Mesodermal cell (in vitro differentiated cells): ENCODE results near the gene TOPORS.

Experiments
- H3K27ac ChIP-seq: 2 replicates; pipeline ENCODE4 v1.7.0; 2013; ENCODE audit warnings: mild to moderate bottlenecking, low read depth, low read length, moderate library complexity; ENCODE audit not compliant: severe bottlenecking
- H3K36me3 ChIP-seq: 2 replicates; pipeline ENCODE4 v1.7.1; 2013; ENCODE audit warnings: mild to moderate bottlenecking, low read length, moderate library complexity; ENCODE audit not compliant: control insufficient read depth, insufficient read depth
- H3K4me1 ChIP-seq: one replicate; pipeline ENCODE4 v1.7.1; 2013; ENCODE audit warnings: mild to moderate bottlenecking, low read length; ENCODE audit not compliant: insufficient read depth, control insufficient read depth, poor library complexity, severe bottlenecking
- H3K4me3 ChIP-seq: 2 replicates; pipeline ENCODE4 v1.7.0; 2013; ENCODE audit warnings: low read length, control low read depth, mild to moderate bottlenecking; ENCODE audit not compliant: insufficient read depth, poor library complexity, severe bottlenecking; ENCODE audit errors: extremely low read depth
- H3K9me3 ChIP-seq: 2 replicates; pipeline ENCODE4 v1.7.1; 2013; ENCODE audit warnings: mild to moderate bottlenecking, low read length, moderate library complexity; ENCODE audit not compliant: control insufficient read depth
- WGBS, 2 experiments: methylation state at CpG; one replicate each; pipeline ENCODE4 v1.1.5; 2013; ENCODE audit warnings: missing lambda C conversion rate in 2 of 2; ENCODE audit not compliant: insufficient coverage in 2 of 2; 5-methylcytosine and 5-hydroxymethylcytosine counted together

Gene TOPORS

GRCh38 chr9:32580631-32581300, 28.4 kb upstream of the TOPORS start:
- Histone ChIP-seq H3K4me1 (peaks cover 3% of the 10 kb centered on the region), H3K9me3 (no peaks in the 10 kb centered on the region)
- 54 to 67% methylated on average over 1 to 2 of the region's 3 CpGs for WGBS, 2 experiments

DNA sequence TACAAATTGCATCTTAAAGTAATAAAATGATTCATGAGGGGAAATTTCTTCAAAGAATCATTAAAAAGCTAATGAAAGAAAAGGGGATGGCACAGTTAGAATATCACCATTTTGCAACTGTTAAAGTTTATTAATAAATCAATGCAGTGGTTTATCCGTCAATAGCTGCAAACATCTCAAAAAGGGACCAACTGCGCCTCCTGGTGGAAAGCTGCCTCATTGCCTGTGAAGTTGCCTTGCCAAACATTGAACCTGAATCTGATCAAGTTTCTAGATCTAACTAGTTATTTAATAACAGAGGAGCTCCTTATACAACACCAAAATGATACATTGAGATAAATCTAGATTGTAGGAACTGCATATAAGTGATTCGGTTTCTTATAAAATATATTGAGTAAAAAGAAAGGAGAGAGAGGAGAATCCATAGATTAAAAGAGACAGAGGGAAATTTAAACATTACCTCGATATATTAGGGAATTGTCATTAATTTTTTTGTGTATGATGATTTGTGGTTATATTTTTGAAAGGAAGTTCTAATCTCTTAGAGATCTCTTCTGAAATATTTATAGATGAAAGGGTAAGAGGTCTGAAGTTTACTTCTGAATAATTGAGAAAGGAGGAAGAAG, 27.4 kb upstream of the TOPORS start:
- Histone ChIP-seq H3K9me3 (no peaks in the 10 kb centered on the region), H3K36me3 (no peaks in the 10 kb centered on the region), H3K4me1 (peaks cover 3% of the 10 kb centered on the region), H3K27ac (no peak overlapping the region), H3K4me3 (no peak overlapping the region)
- 4% methylated on average over 3 of the region's 4 CpGs; no CpG with 5 or more reads in 1 of the 2 experiments for WGBS, 2 experiments

More at GRCh38 chr9:32580631-32581300, 28.4 kb upstream of the TOPORS start:
- peak overlapping the region; percentile 16 for H3K27ac ChIP-seq
- H3K4me3 ChIP-seq = no peak overlapping the region
- H3K36me3 ChIP-seq = no peaks in the 10 kb centered on the region

DNA sequence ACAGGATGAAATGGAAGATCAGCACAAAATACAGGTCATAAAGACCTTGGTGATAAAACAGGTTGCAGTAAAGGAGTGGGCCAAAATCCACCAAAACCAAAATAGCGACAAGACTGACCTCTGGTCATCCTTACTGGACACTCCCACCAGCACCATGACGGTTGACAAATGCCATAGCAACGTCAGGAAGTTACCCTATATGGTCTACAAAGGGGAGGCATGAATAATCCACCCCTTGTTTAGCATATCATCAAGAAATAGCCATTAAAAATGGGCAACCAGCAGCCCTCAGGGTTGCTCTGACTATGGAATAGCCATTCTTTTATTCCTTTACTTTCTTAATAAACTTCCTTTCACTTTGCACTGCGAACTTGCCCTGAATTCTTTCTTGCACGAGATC, 26.6 kb upstream of the TOPORS start:
- Histone ChIP-seq H3K4me1 (peaks cover 3% of the 10 kb centered on the region), H3K27ac (no peak overlapping the region), H3K4me3 (no peak overlapping the region), H3K9me3 (no peaks in the 10 kb centered on the region), H3K36me3 (no peaks in the 10 kb centered on the region)
- WGBS, 2 experiments = 89 to 91% methylated on average over 4 of the region's 5 CpGs

DNA sequence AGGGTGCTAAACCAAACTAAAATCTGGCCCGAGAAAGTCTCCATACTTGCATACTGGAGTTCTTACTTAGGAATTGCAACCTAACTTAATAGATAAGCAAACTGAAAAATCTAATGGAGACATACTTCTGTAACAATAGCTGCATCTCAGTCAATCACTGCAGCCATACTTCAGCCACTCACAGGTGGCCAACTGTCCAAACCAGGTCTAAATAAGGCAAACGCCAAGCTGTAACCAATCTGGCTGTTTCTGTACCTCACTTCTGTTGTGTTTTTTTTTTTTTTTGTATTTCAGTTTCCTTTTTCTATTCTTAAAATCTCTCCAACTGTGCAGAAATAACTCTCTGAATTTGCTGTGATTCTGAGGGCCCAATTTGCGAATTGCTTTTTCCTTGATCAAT, 24.9 kb upstream of the TOPORS start:
- no peak overlapping the region for H3K27ac ChIP-seq
- H3K4me3 ChIP-seq = no peak overlapping the region
- H3K36me3 ChIP-seq = no peaks in the 10 kb centered on the region
- H3K9me3 ChIP-seq = no peaks in the 10 kb centered on the region
- 83% methylated on average over 1 of the region's 3 CpGs; no CpG with 5 or more reads in 1 of the 2 experiments for WGBS, 2 experiments
- peaks cover 3% of the 10 kb centered on the region for H3K4me1 ChIP-seq

DNA sequence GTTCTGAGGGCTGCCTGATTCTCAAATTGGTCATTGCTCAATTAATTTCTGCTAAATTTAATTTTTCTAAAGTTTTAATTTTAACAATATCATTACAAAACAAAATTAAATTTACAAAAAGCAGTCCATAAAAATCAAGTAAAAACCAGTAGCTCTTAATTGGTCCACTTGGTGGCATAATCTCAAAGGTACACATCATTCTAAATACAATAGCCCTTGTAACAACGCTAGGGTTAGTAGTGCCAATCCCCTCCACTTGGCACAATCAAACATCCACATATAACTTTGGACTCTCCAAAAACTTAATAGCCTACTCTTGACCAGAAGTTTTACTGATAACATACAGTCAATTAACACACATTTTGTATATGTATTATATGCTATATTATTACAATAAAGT, 22.5 kb upstream of the TOPORS start:
- peaks cover 2% of the 10 kb centered on the region for H3K36me3 ChIP-seq
- H3K4me1 ChIP-seq = peaks cover 8% of the 10 kb centered on the region
- no peak overlapping the region for H3K4me3 ChIP-seq
- H3K9me3 ChIP-seq = no peaks in the 10 kb centered on the region
- no peak overlapping the region for H3K27ac ChIP-seq
- no CpG with 5 or more reads among the region's 1 CpG for WGBS, 2 experiments

DNA sequence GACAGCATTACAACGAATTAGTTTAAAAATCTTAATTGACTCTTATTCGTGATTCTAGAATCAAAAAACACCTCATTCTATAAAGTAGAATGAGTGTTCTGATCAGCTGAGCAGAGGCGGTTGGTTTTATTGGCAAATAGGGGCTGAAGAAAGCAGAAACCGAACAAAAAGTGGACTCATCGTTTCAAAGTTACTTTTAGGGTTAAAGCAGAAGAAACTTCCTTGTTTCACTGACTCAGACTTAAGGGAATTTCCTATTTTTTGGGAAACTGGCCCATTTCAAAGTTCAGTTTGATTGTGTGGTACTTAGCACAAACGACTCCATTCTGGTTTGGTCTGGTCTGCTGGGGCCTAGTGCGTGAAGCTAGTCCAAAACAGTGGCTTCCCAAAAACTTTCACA, 21.4 kb upstream of the TOPORS start:
- H3K27ac ChIP-seq = no peak overlapping the region
- peaks cover 10% of the 10 kb centered on the region for H3K36me3 ChIP-seq
- 95 to 100% methylated on average over 2 to 3 of the region's 7 CpGs for WGBS, 2 experiments
- H3K4me1 ChIP-seq = peaks cover 8% of the 10 kb centered on the region
- H3K4me3 ChIP-seq = no peak overlapping the region
- H3K9me3 ChIP-seq = no peaks in the 10 kb centered on the region

DNA sequence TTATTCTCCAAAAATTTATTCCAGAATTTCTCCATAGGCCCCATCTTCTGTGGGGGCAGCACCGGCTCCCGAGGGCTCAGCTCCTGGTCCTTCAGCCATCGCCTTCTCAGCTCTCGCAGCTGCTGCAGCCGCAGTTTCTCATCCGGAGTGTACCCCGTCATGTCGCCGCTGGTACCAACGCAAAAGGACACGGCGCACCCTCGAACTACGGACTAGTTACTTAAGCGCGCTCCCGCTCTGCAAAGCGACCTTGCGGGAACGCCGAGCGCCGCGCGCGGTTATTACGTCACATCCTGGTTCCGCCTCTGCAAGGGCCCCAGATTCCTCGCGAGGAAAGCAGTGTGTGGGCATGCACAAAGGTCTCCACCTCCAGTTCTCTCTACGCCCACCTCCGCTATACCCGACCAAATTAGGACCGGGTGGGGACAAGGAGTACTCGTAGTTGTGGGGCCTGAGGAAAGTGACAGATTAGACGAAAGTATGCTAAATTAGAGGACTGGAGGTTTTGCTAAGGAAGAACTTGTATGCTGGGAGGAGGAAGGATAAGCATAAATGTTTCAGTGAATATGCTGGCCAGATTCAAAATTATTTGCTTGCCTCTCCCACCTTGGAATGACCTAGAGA, 20.6 kb upstream of the TOPORS start, which contains the start of gene NDUFB6:
NDUFB6 (minus strand) TSS at position 260 of the 624 bp plus-strand sequence; CDS start at position 161, 99 bp downstream.
- H3K4me1 ChIP-seq = peaks cover 8% of the 10 kb centered on the region
- WGBS, 2 experiments = 1 to 2% methylated on average over 20 to 28 of the region's 36 CpGs
- peaks cover 14% of the 10 kb centered on the region for H3K36me3 ChIP-seq
- peak within 1 kb of the TSS; percentile 77 for H3K27ac ChIP-seq
- H3K4me3 ChIP-seq = peak within 1 kb of the TSS; percentile 98
- no peaks in the 10 kb centered on the region for H3K9me3 ChIP-seq

GRCh38 chr9:32571969-32572899, 19.8 kb upstream of the TOPORS start:
- Histone ChIP-seq H3K9me3 (no peaks in the 10 kb centered on the region), H3K36me3 (peaks cover 19% of the 10 kb centered on the region), H3K27ac (peak overlapping the region; percentile 77), H3K4me3 (peak overlapping the region; percentile 98), H3K4me1 (peaks cover 8% of the 10 kb centered on the region)
- WGBS, 2 experiments = 0% methylated on average over 2 to 13 of the region's 17 CpGs

DNA sequence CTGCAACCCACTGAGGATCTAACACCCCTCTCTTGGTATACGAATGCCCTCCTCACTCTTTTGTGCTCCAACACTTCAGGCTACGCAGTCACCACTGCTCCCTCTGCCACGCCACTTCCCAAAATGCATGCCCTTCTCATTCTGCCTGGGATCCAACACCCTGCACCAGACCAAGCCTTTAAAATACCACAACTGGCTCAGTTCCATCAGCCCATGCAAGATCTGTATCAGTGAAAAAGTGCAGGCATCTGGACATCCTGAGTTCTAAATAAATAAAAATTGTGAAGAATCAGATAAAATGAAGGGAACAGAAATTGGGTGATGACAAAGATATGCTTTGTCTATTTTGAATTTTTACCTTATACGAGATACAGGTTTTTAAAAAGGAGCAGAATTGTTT, 17.9 kb upstream of the TOPORS start:
- 90 to 100% methylated on average over 2 to 3 of the region's 4 CpGs for WGBS, 2 experiments
- peaks cover 8% of the 10 kb centered on the region for H3K4me1 ChIP-seq
- H3K27ac ChIP-seq = no peak overlapping the region
- H3K36me3 ChIP-seq = peaks cover 39% of the 10 kb centered on the region
- no peak overlapping the region for H3K4me3 ChIP-seq
- no peaks in the 10 kb centered on the region for H3K9me3 ChIP-seq

DNA sequence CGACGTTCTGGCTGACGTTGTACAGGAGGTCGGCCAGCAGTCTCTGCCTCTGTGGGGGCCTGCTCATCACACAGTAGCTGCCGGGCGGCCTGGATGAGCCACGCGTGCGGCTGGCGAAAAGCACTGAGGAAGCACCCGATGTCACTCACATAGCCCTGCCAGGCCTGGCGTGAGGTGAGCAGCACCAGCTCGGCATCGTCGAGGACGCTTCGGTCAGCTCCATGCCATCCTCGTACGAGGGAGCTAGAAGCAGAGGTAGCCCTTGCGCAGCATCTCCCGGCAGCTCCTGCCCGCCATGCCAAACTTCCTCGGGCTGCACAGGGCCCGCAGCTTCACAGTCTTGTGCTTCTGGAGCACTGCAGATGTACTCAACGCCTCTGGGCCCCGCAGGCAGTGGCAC, 14.4 kb upstream of the TOPORS start:
- H3K4me3 ChIP-seq = no peak overlapping the region

More for the DNA sequence above, 14.4 kb upstream of the TOPORS start:
- 94 to 97% methylated on average over 26 of the region's 26 CpGs for WGBS, 2 experiments
- H3K27ac ChIP-seq = no peak overlapping the region
- peaks cover 6% of the 10 kb centered on the region for H3K4me1 ChIP-seq
- no peaks in the 10 kb centered on the region for H3K9me3 ChIP-seq
- peaks cover 53% of the 10 kb centered on the region for H3K36me3 ChIP-seq
